ENCODE data around the gene C10orf143. TPM values are rescaled to one million over a fixed set of nuclear protein-coding genes. Genes with fewer than 3 reads are reported as not detected.

C10orf143 gene
- total and polyA plus RNA-seq, 2 of the 8 experiments (the other 6 are each of a cell fraction or from before 2014, with no cell fraction given) = 1.6 to 2.0 TPM

DNA sequence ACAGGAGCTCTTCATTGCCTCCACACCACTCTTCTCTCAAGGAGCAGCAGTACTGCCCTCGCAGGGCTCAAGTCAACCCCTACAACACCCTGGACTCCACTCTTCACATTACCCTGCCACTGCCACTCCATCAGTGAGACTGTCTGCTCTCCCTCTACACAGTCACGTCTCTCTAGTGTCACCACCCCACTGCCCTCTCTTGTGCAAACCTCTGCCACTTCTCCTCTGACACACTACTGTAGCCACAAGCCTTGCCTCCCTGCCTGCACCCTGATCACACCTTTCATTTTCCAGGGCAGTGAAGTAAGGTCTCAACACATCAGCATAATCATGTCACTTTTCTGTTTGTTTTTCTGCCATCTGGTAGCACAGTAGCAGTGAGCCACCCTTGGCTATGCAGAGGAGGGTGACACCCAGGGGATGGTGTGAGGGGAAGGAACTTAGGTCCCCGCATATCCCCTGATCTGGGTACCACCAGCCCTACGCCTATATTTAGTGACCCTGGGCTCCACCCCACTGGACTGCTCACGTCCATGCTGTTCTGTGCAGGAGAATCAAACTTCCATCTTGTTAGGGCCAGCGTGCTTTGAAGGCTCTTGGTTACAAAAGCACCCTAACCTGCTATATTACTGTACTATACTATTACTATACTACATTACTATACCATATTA is 1.6 kb downstream of the C10orf143 start:
- Histone ChIP-seq H4K8ac (ENCODE audit: extremely low read depth, insufficient read depth, low read length) (no peak overlapping the region), H3K4me1 (replicated peaks in 1 of 4; ENCODE audit: control insufficient read depth in 3 of 4, insufficient read depth in 4 of 4, low read length in 3 of 4) (peaks cover 0 to 13% (median 2%) of the 10 kb centered on the region in 4 experiments; a peak in 5 of 7 replicates), H3K4me2 (ENCODE audit: insufficient read depth in 1 of 2, low read depth in 2 of 2, low read length in 2 of 2) (peak overlapping the region; percentile 84 to 99), H3K14ac (ENCODE audit: insufficient read length) (no peak overlapping the region), H2BK20ac (ENCODE audit: low read length) (peak overlapping the region; percentile 27; the same call in 1 of the 2 replicates), H3K27me3 (replicated peaks in 1 of 4; ENCODE audit: control insufficient read depth in 3 of 4, extremely low read depth in 1 of 4, insufficient read depth in 3 of 4, low read length in 3 of 4) (no peaks in the 10 kb centered on the region; a peak in 2 of 7 replicates), H2BK15ac (ENCODE audit: low read length) (no peak overlapping the region), H4K20me1 (replicated peaks in 1 of 2; ENCODE audit: control insufficient read depth in 1 of 2, insufficient read depth in 2 of 2, low read length in 2 of 2) (peaks cover 0 to 8% of the 10 kb centered on the region in 2 experiments), H3K27ac (ENCODE audit: low read depth, low read length) (no peak overlapping the region), H2BK5ac (ENCODE audit: low read depth, low read length) (no peak overlapping the region), H2BK12ac (ENCODE audit: low read depth, low read length) (peak overlapping the region; percentile 62), H2BK120ac (replicated peaks; ENCODE audit: low read depth, low read length) (no peak overlapping the region), H3K36me3 (ENCODE audit: control insufficient read depth in 2 of 4, insufficient read depth in 4 of 4, low read length in 3 of 4) (no peaks in the 10 kb centered on the region), H2AK5ac (ENCODE audit: low read depth, low read length) (peak overlapping the region; percentile 87), H3K79me2 (ENCODE audit: control insufficient read depth in 1 of 2, insufficient read depth in 2 of 2, low read length in 2 of 2) (peaks cover 0 to 7% of the 10 kb centered on the region in 2 experiments; a peak in 1 of 4 replicates), H4K91ac (replicated peaks; ENCODE audit: insufficient read length, low read length) (no peak overlapping the region), H3K56ac (replicated peaks; ENCODE audit: insufficient read length, low read depth, low read length) (no peak overlapping the region), H3K4ac (replicated peaks; ENCODE audit: insufficient read length, low read depth, low read length) (no peak overlapping the region), H3K9ac (replicated peaks in 1 of 4; ENCODE audit: extremely low read depth in 1 of 4, low read depth in 3 of 4, low read length in 3 of 4) (peak overlapping the region in 1 of 4 experiments; percentile 37; a peak in 1 of 7 replicates), H3K18ac (ENCODE audit: extremely low read depth, low read length) (no peak overlapping the region), H3K4me3 (ENCODE audit: extremely low read depth in 1 of 4, insufficient read depth in 2 of 4, low read depth in 3 of 4, low read length in 4 of 4) (peak overlapping the region; percentile 63 to 89 (median 80); a peak in 5 of 8 replicates), H4K5ac (ENCODE audit: insufficient read length, low read depth, low read length) (no peak overlapping the region), H3K79me1 (ENCODE audit: low read depth, low read length) (peaks cover 4% of the 10 kb centered on the region; the same call in 1 of the 2 replicates), H3K9me3 (ENCODE audit: insufficient read depth in 2 of 2, low read depth in 1 of 2, low read length in 1 of 2) (no peaks in the 10 kb centered on the region), H2AFZ (ENCODE audit: low read length) (no peak overlapping the region), H3K23ac (ENCODE audit: insufficient read length) (no peak overlapping the region), H3K23me2 (ENCODE audit: low read depth, low read length) (peaks cover 7% of the 10 kb centered on the region)
- FAIRE-seq (no peak), DNase-seq (ENCODE audit: low read depth in 1 of 2, low spot score in 2 of 2) (no peak)
- CTCF ChIA-PET (ENCODE audit: partially characterized antibody) = interaction anchor here (0.6 to 3.3 kb wide), 24 partner anchors 10 to 396 kb away, joined by 3 to 31 read pairs (median 4); no protein-coding TSS in a partner anchor
- POLR2A ChIA-PET (ENCODE audit: partially characterized antibody) = interaction anchor here (1.5 to 3.2 kb wide), 3 partner anchors 18 to 36 kb away, joined by 3 to 28 read pairs (median 15); partner anchors contain the start of gene GLRX3
- WGBS, 2 experiments (ENCODE audit: extremely low coverage in 1 of 2, insufficient coverage in 1 of 2, insufficient read length in 1 of 2, insufficient replicate concordance in 2 of 2, low coverage in 1 of 2, low lambda C conversion rate in 2 of 2, missing lambda C conversion rate in 1 of 2) = 71% methylated on average over 6 of the region's 6 CpGs; no CpG with 5 or more reads in 1 of the 2 experiments
- TF ChIP-seq, protein P1, sequence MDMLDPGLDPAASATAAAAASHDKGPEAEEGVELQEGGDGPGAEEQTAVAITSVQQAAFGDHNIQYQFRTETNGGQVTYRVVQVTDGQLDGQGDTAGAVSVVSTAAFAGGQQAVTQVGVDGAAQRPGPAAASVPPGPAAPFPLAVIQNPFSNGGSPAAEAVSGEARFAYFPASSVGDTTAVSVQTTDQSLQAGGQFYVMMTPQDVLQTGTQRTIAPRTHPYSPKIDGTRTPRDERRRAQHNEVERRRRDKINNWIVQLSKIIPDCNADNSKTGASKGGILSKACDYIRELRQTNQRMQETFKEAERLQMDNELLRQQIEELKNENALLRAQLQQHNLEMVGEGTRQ (IDR thresholded peaks at IDR 0.05; ENCODE audit: low read length) = no peak
- TF ChIP-seq EZH2 (IDR thresholded peaks at IDR 0.05; ENCODE audit: low read depth, low read length, severe bottlenecking) (no peak), TCF12 (IDR thresholded peaks at IDR 0.05; ENCODE audit: low read depth, low read length) (no peak), RAD21 (IDR thresholded peaks at IDR 0.05 in 1 of 2, conservative IDR thresholded peaks at IDR 0.05 in 1 of 2; ENCODE audit: low read depth in 2 of 2, low read length in 2 of 2) (no peak), HDAC6 (IDR thresholded peaks at IDR 0.05; ENCODE audit: low read depth, low read length) (no peak), GABPA (IDR thresholded peaks at IDR 0.05; ENCODE audit: borderline replicate concordance, insufficient read depth, low read length) (no peak), SUZ12 (IDR thresholded peaks at IDR 0.05; ENCODE audit: low read length) (no peak), TEAD4 (IDR thresholded peaks at IDR 0.05; ENCODE audit: low read depth, low read length) (no peak), KDM1A (IDR thresholded peaks at IDR 0.05; ENCODE audit: borderline replicate concordance, low read length) (no peak), SIX5 (IDR thresholded peaks at IDR 0.05; ENCODE audit: low read depth, low read length) (no peak)

All from H1 (cell line).